A172 (cell line): ENCODE results near the gene ST8SIA2. TPM values are rescaled to one million over a fixed set of nuclear protein-coding genes. Genes with fewer than 3 reads are reported as not detected.
A peak's percentile ranks its signal among the peaks of the same experiment; 100 is the strongest.

Experiments
- DNase-seq: peaks from one replicate; pipeline ENCODE4 v3.0.0-alpha.2; 2015; ENCODE audit warnings: low spot score
- total RNA-seq: library from RNA; depleted of rRNA; stranded (reverse); fragments of >200 nt; shearing (Covaris generic); gene quantifications from 2 replicates; pipeline ENCODE4 v1.2.3, GENCODE V29; 2014

ST8SIA2 gene
- total RNA-seq, 1 experiment from 2014 or later: not detected

DNA sequence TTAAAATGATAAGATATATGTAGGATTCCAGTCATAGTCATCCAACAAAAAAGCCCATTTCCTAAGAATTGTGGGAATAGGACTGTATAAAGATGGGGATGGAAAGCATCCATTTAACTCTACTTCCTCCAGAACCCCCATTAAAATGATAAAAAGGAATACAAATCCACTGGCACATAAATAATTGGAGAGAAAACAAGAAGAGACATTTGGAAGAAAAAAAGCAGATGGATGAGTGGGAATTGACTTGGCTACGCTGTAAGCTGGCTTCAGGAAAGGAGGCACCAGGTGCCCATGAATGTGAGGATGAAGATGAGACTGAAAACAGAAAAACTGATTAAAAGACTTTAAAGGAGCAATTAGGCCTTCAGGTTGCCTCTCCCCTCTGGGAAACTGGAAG is 91.8 kb downstream of the ST8SIA2 start:
- DNase-seq: no peak

DNA sequence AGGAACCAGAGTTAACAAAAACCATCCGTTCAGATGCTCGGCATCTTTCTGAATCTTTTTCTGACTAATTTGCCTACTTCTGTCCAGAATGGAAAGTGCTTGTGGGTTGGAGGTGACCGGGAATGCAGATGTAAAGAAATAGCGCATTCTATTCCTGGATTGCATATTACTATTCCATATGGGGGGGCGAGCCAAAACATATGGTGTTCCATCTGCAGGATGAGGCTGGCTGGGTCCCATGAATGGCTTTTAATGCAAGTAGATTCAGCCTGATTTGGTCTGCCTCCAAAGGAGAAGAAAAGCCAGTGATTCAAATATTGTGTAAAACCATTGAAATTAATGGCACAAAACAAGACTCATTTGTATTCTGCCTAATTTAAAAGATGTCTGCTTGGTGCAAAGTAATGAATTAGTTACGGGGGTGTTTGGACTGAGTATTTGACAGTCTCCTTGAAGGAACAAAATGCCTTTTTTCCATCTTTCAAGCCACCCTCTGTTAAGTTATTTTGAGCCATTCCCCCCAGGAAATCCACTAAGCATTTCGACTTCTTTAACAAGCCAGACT is 99.0 kb downstream of the ST8SIA2 start:
- DNase-seq: no peak

DNA sequence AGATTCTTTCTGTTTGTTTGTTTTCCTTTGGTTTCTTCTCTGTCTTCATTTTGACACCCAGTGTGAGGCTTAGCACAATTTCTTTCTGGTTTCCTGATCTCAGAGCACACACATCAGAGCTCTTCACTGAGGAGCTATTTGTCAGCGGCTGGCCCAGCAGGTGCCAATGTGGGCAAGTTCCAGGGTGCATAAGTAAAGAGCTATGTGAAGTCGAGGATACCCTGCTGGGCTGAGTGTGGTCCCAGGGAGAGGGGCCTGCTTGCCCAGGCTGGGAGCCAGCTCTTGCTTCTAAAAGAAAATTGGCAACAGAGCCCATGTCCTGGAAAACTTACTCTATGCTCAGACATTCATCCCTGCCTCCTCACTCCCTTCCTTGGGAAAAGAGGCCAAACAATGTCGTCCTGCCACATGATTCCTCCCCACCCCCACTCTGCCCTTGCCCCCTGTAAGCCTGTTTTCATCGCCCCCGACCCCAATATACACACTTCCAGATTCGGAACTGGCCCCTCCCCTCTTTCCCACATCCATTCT is 101.2 kb downstream of the ST8SIA2 start:
- no peak for DNase-seq

DNA sequence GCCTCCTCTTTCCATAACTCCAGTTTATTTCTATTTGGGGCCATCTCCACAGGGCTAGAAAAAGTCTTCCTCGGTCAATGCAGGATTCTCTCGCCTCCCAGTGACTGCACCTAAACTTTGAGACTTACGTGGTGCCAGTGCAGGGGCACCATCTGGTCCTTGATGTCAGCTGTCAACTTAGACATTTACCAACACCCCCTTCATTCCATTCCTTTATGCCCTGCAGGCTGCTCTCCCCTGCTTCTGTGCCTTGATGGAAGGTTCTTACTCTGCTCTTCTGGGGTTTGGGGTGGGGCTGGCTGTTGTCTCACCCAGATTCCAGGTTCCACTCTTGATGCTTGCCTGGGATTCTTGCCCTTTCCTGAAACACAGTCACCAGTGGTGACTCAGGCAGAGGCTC is 101.8 kb downstream of the ST8SIA2 start:
- DNase-seq: no peak

DNA sequence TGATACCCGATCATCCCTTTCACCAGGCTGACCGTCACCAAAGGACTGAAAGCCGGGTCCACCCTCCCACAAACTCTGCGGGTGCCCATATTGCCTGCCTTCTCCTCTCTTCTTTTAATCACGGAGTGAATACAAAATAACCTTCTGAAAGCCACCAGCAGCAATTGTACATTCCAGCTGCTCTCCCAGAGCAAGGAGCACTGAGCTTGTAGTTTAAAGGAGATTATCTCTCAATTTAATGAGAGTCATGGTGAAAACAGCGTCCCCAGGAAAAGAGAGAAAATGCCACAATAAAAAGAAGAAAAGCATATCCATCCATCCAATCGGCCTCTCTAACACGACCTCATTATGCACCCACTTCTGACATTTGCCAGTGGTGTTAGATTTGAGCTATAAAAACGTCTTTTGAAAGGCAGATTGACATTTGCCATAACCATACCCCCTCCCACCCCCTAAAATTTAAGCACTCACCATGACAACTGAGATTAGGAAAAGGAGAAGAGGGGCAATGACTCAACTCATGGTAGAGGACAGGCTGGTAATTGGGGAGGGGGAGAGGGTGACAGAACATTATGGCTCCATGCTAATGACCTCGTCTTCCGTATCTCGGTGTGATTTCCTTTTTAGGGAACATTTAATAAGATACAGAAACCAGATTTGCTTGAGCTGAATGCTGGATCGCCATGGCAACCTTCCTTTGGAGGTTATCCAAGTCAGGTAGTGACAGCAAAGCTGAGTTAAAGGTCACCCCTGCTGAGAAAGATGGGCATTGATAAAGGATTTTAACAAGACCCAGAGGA is 106.2 kb downstream of the ST8SIA2 start:
- DNase-seq: no peak

GRCh38 chr15:92502336-92502735 is 108.7 kb downstream of the ST8SIA2 start:
- DNase-seq: no peak

DNA sequence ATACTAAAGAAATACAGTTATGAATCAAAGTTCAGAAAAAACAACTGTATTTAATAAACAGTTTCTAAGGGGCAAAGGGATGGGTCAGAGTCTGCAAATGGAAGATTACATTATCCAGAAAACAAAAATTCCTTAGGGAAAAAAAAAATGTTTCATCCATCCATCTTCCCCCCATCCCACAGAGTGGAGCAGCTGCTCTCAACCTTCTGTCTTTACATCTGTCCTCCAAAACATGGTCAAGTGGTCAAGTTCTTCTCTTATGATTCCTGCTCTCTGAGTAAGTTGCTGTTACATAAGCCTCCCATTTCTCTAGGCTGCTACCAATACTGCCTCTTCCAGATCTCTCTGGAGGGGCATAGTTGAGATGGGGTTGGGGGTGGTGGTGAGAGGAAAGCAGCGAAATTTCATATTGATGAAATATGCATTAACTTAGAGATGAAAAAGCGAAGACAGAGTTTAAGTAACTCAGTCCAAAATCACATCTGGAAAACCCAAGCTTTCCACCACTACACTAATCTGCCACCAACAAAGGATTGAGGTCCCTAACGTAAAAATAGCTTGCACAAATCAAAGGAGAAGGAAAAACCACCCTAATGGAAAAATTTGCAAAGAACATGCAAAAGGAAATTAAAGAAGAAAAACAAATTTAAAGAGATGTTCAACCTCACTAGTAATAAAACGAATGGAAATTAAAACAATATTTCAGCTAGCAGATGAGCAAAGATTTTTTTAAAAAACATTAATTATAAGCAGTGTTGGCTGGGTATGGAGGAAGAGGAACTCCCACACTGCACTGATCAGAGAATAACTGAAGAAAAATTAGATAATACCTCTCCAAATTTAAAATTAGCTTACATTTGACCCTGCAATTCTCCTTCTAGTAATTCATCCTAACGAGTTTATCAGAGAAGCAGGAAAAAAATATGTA is 109.5 kb downstream of the ST8SIA2 start:
- no peak for DNase-seq

GRCh38 chr15:92503889-92504288 is 110.2 kb downstream of the ST8SIA2 start:
- DNase-seq: no peak

DNA sequence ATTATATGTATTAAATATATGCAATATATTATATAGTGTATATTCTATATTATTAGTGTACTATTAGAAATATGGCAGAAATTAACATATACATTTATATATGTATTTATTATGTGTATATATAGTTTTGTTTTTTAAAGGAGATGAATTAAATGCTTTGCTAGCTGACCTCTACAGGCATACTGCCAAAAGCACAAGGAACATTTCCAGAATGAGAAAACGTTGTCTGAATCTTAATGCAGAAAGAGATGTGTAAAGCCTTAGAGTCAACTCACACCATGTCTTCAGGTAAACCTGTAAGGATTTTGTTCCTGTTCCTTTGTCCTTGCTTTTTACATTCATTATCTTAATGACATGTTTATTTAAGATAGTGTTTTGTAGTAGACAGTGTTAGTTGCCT is 111.9 kb downstream of the ST8SIA2 start:
- no peak for DNase-seq

DNA sequence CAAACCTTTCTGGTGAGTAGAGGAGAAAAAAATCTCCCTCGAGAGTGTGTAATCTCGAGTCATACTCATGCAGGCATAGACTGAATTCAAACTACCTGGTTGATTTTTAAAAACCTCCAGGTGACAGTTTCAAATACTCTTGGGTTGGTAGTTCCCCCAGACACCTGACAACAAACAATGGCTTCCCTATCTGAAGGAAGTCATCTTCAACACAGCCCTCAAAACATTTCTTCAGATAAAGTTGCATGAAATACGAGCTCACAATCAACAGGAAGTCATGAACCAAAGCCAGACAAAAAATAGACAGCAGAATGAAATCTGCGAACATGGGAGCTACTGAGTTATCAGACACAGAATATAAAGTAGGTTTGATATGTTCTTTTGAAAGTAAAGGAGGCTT is 112.8 kb downstream of the ST8SIA2 start:
- DNase-seq: no peak

DNA sequence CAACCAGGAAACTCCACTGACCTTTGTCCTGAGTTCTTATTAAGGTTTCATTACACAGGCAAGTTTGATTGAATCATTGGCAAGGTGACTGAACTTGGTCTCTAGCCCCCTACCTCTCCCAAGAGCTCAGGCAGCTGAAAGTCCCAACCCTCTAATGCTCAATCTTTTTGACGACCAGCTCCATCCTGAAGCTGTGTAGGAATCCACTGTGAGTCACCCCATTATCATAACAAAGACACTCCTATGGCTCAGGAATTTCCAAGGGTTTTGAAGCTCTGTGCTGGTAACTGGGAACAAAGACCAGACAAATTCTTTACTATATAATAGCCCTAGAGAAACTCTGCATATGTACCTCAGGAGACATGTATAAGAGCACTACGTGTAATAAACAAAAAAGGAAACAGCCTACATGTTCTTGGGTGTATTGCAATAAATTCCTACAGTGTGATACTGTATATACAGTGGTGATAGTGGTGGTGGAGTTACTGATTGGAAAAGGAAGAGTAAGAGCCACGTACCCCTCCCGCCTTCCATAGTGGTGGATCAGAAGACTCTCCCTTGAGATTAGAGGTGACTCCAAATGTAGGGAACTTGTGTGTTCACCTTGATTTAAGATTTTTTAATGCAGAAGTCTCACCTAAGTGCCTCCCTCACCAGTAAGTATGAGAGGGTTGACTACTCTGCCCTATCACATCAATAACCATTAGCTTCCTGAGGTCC is 116.6 kb downstream of the ST8SIA2 start:
- DNase-seq: peak; percentile 13
